Measurements from ENCODE around the gene HIP1R.
"Not testable (repeated sequence)": the region's sequence is repeated elsewhere in the genome, so short reads cannot be mapped to it uniquely, and the experiment has no call there.

HIP1R gene

DNA sequence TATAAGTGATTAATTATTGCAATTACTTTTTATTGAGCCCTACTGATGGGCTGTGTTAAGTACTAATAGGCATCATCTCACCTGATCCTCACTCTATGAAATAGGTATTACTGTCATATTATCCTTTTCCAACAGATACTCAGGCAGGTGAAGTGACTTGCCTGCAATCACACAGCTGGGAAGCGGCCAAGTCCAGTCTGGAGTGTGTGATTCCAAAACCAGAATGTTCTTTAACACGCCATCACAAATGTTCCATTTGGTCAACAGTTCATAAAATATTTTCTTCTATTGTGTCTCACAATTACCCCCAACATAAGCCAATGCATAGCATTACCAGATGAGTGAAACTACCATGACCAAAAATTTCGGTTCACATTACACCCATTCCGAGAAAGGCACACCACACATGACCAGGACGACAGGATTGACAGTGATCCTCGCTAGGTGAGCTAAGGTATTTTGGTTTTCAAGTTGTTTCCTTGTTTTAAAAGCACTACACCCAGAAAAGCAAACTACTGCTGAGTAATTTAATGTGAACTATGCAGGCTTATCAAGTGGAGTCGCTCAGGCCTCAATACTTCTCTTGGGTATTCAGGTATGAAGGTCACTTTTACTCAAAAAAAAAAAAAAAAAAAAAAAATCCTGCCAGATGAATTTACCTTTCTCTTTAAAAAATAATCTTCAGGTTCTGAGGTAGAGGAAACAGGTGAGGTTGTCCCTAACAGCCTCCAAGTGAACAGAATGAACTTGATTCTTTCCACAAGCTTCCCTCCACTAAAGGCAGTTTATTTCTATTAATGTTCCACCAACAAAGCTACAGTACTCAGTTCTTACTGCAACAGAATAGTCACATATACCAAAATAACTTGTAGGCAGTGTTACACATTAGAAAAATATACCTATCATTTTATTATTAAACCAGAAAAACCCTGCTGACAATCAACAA is 58.2 kb downstream of the HIP1R start:
- DNase-seq (ENCODE audit: low read depth in 3 of 3, low spot score in 1 of 3), result no peak

- DNase-seq (ENCODE audit: low read depth in 3 of 3, low spot score in 1 of 3), result no peak
These were observed 59.2 kb downstream of the HIP1R start for GRCh38 chr12:122894193-122895121.

- no peak for DNase-seq (ENCODE audit: low read depth in 3 of 3, low spot score in 1 of 3)
These were observed 60.1 kb downstream of the HIP1R start for GRCh38 chr12:122895320-122895703.

DNA sequence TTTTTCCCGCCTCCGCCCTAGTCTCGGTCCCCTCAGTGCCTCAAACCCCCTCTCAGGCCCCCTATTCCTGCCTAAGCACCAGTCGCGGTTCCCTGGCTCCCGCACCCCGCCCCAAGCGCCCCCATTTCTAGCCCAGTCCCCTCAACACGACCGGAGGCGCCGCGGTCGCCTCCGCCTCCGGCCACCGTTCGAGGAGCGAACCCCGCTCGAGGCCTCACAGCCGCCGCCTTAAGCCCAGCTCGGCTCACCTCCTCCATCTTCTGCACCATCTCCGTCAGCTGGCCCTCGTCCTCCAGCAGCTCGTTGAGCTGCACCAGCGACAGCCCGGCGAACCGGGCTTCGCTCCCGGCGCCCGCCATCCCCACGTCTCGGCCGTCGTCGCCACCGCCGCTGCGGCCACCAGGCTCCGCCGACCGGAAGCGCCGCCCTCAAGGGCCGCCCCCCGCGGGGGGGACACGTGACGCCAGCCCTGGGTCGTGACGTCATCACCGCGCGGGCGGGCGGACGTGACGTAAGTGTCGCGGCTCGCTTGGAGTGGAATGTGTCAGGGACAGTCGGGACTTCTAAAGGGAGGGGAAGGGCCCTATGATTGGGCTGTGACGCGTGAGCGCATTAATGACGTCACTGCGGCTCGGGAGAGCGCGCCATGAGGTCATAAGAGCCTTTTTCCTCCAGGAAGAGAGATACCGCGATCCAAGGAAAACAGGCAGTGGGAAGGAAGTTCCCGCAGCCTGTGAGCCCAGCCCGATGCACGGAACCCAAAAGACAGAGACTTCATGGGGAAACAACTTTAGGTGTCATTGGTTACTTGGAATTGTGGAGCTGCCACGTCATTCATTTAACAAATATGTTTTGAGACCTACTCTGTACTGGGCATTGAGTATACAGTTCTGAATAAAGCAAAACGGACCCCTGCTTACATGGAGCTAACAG is 60.7 kb downstream of the HIP1R start, which contains the start of gene VPS37B:
TSS of gene VPS37B (minus strand) at position 421 of the 933 bp plus-strand sequence. CDS start at position 359, 62 bp downstream.
- peak; percentile 55 to 82 (median 71) for DNase-seq (ENCODE audit: low read depth in 3 of 3, low spot score in 1 of 3)

DNA sequence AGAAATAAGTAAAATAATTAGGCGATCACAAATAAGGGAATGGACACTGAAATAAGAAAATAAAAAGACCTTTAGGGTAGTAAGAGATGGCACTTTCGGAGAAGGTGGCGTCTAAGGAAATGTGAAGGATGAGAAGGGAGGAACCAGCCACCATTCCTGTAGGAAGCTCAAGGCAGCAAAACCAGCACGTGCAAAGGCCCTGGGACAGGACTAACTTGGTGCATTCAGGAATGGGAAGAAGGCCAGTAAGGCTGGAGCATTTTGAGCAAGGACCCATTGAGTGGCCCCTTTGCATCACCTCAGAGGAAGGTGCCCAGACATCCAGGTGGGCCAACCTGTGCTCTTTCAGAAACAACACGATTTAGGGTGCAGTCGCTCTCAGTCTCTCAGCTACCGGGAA is 61.4 kb downstream of the HIP1R start:
- no peak for DNase-seq (ENCODE audit: low read depth in 3 of 3, low spot score in 1 of 3)

DNA sequence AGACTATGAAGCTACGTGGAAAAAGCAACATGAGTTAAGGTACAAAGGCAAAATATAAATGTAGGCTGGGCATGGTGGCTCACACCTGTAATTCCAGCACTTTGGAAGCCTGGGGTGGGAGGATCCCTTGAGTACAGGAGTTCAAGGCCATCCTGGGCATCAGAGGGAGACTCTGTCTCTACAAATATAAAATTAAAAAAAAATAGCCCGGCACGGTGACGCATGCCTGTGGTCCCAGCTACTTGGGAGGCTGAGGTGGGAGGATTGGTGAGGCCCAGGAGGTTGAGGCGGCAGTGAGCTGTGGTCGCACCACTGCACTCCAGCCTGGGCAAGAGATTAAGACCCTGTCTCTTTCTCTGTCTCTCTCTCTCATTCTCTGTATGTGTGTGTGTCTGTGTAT is 64.6 kb downstream of the HIP1R start:
- DNase-seq (ENCODE audit: low read depth in 3 of 3, low spot score in 1 of 3), result no peak

GRCh38 chr12:122902854-122903692 is 67.8 kb downstream of the HIP1R start:
- DNase-seq (ENCODE audit: low read depth in 3 of 3, low spot score in 1 of 3), result no peak

- no peak for DNase-seq (ENCODE audit: low read depth in 3 of 3, low spot score in 1 of 3)
These were observed 68.4 kb downstream of the HIP1R start for GRCh38 chr12:122903693-122904034.

GRCh38 chr12:122905258-122905657 is 70.0 kb downstream of the HIP1R start:
- not testable (repeated sequence) for DNase-seq (ENCODE audit: low read depth in 3 of 3, low spot score in 1 of 3)

DNA sequence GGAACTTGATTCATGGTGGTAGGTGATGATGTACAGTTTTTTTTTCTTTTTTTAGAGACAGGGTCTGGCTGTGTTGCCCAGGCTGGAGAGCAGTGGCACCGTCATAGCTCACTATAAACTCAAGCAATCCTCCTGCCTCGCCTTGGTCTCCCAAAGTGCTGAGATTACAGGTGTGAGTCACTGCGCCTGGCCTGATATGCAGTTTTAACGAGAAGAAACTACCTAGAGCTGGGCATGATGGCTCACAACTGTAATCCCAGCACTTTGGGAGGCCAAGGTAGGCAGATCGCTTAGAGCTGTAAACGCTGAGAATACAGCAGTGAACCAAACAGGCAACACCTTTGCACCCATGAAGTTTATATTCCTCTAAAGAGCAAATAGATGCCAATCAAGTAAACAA is 73.7 kb downstream of the HIP1R start:
- no peak for DNase-seq (ENCODE audit: low read depth in 3 of 3, low spot score in 1 of 3)

DNA sequence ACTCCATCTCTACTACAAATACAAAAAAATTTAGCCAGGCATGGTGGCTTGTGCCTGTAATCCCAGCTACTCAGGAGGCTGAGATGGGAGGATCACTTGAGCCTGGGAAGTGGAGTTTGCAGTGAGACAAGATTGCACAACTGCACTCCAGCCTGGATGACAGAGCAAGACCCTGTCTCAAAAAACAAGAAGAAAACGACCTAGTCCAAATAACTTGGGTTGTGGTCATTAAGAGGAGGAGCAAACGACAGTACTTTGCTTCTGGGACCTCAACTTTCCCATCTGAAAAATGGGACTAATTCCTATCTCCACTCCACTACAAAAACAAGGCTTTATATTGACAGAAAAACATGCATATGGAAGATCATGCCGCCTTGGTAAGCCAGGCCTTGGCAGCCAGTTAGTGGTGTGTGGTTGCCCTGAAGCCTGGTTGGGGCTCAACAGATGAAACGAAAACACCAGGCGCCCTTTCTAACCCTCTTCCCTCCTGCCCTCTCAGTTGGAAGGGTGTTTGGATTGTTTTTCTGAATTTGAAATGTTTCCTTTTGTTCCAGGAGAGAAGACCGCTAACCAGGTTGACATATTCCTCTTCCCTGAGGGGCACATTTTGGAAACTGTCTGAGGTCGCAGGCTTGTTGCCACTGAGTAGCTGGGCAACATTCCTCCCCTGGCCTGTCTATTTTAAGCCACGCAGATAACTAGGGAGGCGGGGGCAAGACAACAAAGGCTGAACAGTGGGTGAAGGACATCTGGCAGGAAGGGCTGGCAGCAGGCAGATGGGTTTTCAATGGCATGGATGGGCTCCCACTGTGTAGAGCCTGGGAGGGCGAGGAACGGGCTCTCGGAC is 74.4 kb downstream of the HIP1R start:
- DNase-seq (ENCODE audit: low read depth in 3 of 3, low spot score in 1 of 3), result no peak

Data from stimulated activated CD4-positive, alpha-beta T cell treated with anti-CD3 and anti-CD28 coated beads, TNF-alpha, amount 100 ng/mL, for 1 hour (primary cell).